WTC11 (cell line): ENCODE measurements around the gene PDPK1. TPM values are rescaled to one million over a fixed set of nuclear protein-coding genes. Genes with fewer than 3 reads are reported as not detected.
A peak's percentile ranks its signal among the peaks of the same experiment; 100 is the strongest.

ENCODE experiments used
- ATAC-seq: fragments of 200-7000 bp; cut with Tn5 transposase; 2 replicates; pipeline ENCODE4 v1.10.0; 2021; ENCODE audit warnings: mild to moderate bottlenecking, moderate library complexity
- CTCF ChIA-PET: fragments of 300-600 bp; sonication (Branson Sonifier 250); formaldehyde crosslinking; loops from one replicate; lab custom pipeline; 2021; ENCODE audit warnings: antibody characterized with exemption; lab: Charles Lee
- POLR2A ChIA-PET: fragments of 350-600 bp; sonication (Branson Sonifier 250); formaldehyde crosslinking; loops from one replicate; lab custom pipeline; 2021; ENCODE audit warnings: antibody characterized with exemption; lab: Charles Lee
- DNase-seq: peaks from one replicate; pipeline ENCODE4 v3.0.0; 2021; ENCODE audit warnings: low spot score
- H3K27ac Mint-ChIP-seq: 2 replicates; pipeline ENCODE4 v1.8.0; 2021; ENCODE audit warnings: mixed read lengths
- H3K27me3 Mint-ChIP-seq: 2 replicates; pipeline ENCODE4 v1.8.0; 2021; ENCODE audit warnings: low read depth, mild to moderate bottlenecking, moderate library complexity, mixed read lengths
- H3K36me3 Mint-ChIP-seq: 2 replicates; pipeline ENCODE4 v1.8.0; 2021; ENCODE audit warnings: mixed read lengths
- H3K4me1 Mint-ChIP-seq: 2 replicates; pipeline ENCODE4 v1.8.0; 2022; ENCODE audit warnings: mixed read lengths
- H3K4me3 Mint-ChIP-seq: 2 replicates; pipeline ENCODE4 v1.8.0; 2021; ENCODE audit warnings: mild to moderate bottlenecking, moderate library complexity, mixed read lengths
- H3K9me3 Mint-ChIP-seq: 2 replicates; pipeline ENCODE4 v1.8.0; 2021; ENCODE audit warnings: mixed read lengths
- ATF2 ChIP-seq: sonication (generic); formaldehyde crosslinking; IDR thresholded peaks from 2 replicates; pipeline ENCODE4 v1.8.1; 2022; ENCODE audit warnings: low read depth, missing genetic modification reagents, borderline replicate concordance
- CREM ChIP-seq: sonication (generic); formaldehyde crosslinking; IDR thresholded peaks from 2 replicates; pipeline ENCODE4 v1.8.1; 2022; ENCODE audit warnings: mild to moderate bottlenecking, missing genetic modification reagents, moderate library complexity
- ETV6 ChIP-seq: sonication (generic); formaldehyde crosslinking; IDR thresholded peaks from 2 replicates; pipeline ENCODE4 v1.8.1; 2022; ENCODE audit warnings: mild to moderate bottlenecking, missing genetic modification reagents
- IRF2 ChIP-seq: sonication (generic); formaldehyde crosslinking; IDR thresholded peaks from 2 replicates; pipeline ENCODE4 v1.8.0; 2022; ENCODE audit warnings: low read depth, missing genetic modification reagents, borderline replicate concordance
- JUN ChIP-seq: sonication (generic); formaldehyde crosslinking; IDR thresholded peaks from 2 replicates; pipeline ENCODE4 v1.8.0; 2023; ENCODE audit warnings: mild to moderate bottlenecking, missing genetic modification reagents
- MAX ChIP-seq: sonication (generic); formaldehyde crosslinking; IDR thresholded peaks from 2 replicates; pipeline ENCODE4 v1.8.0; 2022; ENCODE audit warnings: mild to moderate bottlenecking, missing genetic modification reagents
- MYBL2 ChIP-seq: sonication (generic); formaldehyde crosslinking; IDR thresholded peaks from 2 replicates; pipeline ENCODE4 v1.8.1; 2023; ENCODE audit warnings: mild to moderate bottlenecking, moderate library complexity, missing genetic modification reagents
- SMAD4 ChIP-seq: sonication (generic); formaldehyde crosslinking; IDR thresholded peaks from 2 replicates; pipeline ENCODE4 v1.8.0; 2022; ENCODE audit warnings: mild to moderate bottlenecking, missing genetic modification reagents
- SP1 ChIP-seq: sonication (generic); formaldehyde crosslinking; conservative IDR thresholded peaks from 2 replicates; pipeline ENCODE4 v1.8.1; 2022; ENCODE audit warnings: missing genetic modification reagents
- ZNF396 ChIP-seq: fragments of 250-450 bp; sonication (Bioruptor Pico); IDR thresholded peaks from 2 replicates; pipeline ENCODE4 v1.8.0; 2021; ENCODE audit warnings: mild to moderate bottlenecking, moderate library complexity, borderline replicate concordance
- ZNF423 ChIP-seq: fragments of 250-450 bp; sonication (Bioruptor Pico); IDR thresholded peaks from 2 replicates; pipeline ENCODE4 v2.1.2; 2022; ENCODE audit warnings: mild to moderate bottlenecking, moderate library complexity
- ZNF425 ChIP-seq: fragments of 250-450 bp; sonication (Bioruptor Pico); conservative IDR thresholded peaks from 2 replicates; pipeline ENCODE4 v1.9.0; 2021; ENCODE audit warnings: mild to moderate bottlenecking
- total RNA-seq: library from RNA; stranded (reverse); gene quantifications from 3 replicates; pipeline ENCODE4 v1.2.3, GENCODE V29; 2021

The PDPK1 gene
- total RNA-seq, 1 experiment from 2014 or later, result 31.4 TPM

- TF ChIP-seq ZNF425, result no peak
Measured at GRCh38 chr16:2508722-2509400, 29.0 kb upstream of the PDPK1 start (continued).

GRCh38 chr16:2511128-2511800 lies 26.6 kb upstream of the PDPK1 start:
- TF ChIP-seq CREM, result peak; percentile 26; the same call in 1 of the 2 replicates
- no peak for TF ChIP-seq MYBL2
- Mint-ChIP-seq H3K27me3 (peaks cover 4% of the 10 kb centered on the region), H3K27ac (no peak overlapping the region), H3K4me3 (peak overlapping the region; percentile 15; the same call in 1 of the 2 replicates), H3K9me3 (no peaks in the 10 kb centered on the region), H3K4me1 (peaks cover 41% of the 10 kb centered on the region), H3K36me3 (no peaks in the 10 kb centered on the region)
- no peak for ATAC-seq
- DNase-seq, result peak; percentile 60
- CTCF ChIA-PET, result interaction anchor here (1.0 to 3.0 kb wide), 3 partner anchors 9 to 18 kb away, joined by 3 to 30 read pairs (median 4); partner anchors contain the start of gene AMDHD2
- POLR2A ChIA-PET, result interaction anchor here (0.7 kb wide), 1 partner anchor 1046 kb away, joined by 5 read pairs; no protein-coding TSS in a partner anchor

DNA sequence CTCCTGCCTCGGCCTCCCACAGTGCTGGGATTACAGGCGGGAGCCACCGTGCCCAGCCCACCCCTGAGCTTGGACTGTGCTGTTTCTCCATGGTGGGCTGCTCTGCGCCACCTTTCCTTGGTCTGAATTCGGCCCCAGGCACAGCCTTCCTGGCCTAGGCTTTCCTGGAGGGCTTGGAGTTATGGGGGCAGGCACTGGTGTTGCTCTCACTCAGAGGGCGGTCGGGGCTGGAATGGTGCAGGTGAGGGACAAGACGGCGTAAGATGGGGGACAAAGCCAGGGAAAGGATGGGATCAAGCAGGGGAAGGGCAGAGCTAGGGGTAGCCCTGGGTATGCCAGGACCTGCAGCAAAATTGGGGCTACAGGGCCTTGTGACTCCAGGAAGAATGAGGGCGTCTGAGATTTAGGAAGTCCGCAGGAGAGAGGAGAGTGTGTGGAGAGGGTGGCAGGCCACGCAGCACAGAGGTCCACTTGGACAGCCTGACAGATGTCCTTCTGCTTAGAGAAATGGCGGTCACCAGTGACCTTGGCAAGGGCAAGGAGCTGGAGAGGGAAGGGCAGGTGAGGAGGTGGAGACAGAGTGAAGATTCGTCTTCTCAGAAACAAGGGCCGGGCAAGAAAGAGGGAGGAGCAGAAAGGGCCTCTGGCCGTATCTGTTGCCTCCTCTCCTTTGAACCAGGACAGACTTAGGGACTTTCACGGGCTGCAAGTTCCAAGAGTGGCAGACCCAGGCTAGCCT lies 25.7 kb upstream of the PDPK1 start:
- no peaks in the 10 kb centered on the region for H3K36me3 Mint-ChIP-seq
- CTCF ChIA-PET, result interaction anchor here (0.6 to 3.0 kb wide), 7 partner anchors 8 to 45 kb away, joined by 3 to 30 read pairs (median 4); partner anchors contain the start of genes AMDHD2, NTN3 and PDPK1
- DNase-seq (no peak), ATAC-seq (no peak)
- peaks cover 4% of the 10 kb centered on the region for H3K27me3 Mint-ChIP-seq
- POLR2A ChIA-PET, result interaction anchor here (0.9 kb wide), 1 partner anchor 19 kb away, joined by 3 read pairs; the partner anchor contains the start of gene CEMP1
- peak overlapping the region; percentile 82 for H3K4me3 Mint-ChIP-seq
- peaks cover 46% of the 10 kb centered on the region for H3K4me1 Mint-ChIP-seq
- TF ChIP-seq ZNF423 (CRISPR knock-in tag) (no peak), ETV6 (CRISPR knock-in tag) (no peak), SP1 (CRISPR knock-in tag) (no peak), ATF2 (CRISPR knock-in tag) (no peak), SMAD4 (CRISPR knock-in tag) (no peak), JUN (no peak), ZNF396 (CRISPR knock-in tag) (no peak), IRF2 (CRISPR knock-in tag) (no peak)
- peak overlapping the region; percentile 94 for H3K27ac Mint-ChIP-seq
- no peaks in the 10 kb centered on the region for H3K9me3 Mint-ChIP-seq

GRCh38 chr16:2512735-2513404 lies 25.0 kb upstream of the PDPK1 start:
- Mint-ChIP-seq H3K9me3 (no peaks in the 10 kb centered on the region), H3K4me3 (peak overlapping the region; percentile 82), H3K27ac (peak overlapping the region; percentile 94), H3K27me3 (peaks cover 4% of the 10 kb centered on the region), H3K4me1 (peaks cover 46% of the 10 kb centered on the region), H3K36me3 (no peaks in the 10 kb centered on the region)
- DNase-seq (peak; percentile 62), ATAC-seq (peak; percentile 38)
- ChIA-PET POLR2A (interaction anchor here (0.9 to 1.7 kb wide), 3 partner anchors 18 to 25 kb away, joined by 3 to 7 read pairs (median 6); partner anchors contain the start of genes CEMP1 and PDPK1), CTCF (interaction anchor here (0.6 to 3.0 kb wide), 8 partner anchors 11 to 45 kb away, joined by 3 to 30 read pairs (median 4); partner anchors contain the start of genes NTN3 and PDPK1)
- peak; percentile 50; the same call in 1 of the 2 replicates for TF ChIP-seq MAX (CRISPR knock-in tag)
- no peak for TF ChIP-seq ATF2 (CRISPR knock-in tag)
